H1 (cell line): ENCODE measurements around the gene ATP6V0E2. TPM values are rescaled to one million over a fixed set of nuclear protein-coding genes. Genes with fewer than 3 reads are reported as not detected.

Experiments
- ATF3 ChIP-seq: IDR thresholded peaks from 2 replicates; pipeline ENCODE4 v1.6.1; 2011; ENCODE audit warnings: low read depth, mild to moderate bottlenecking, low read length; ENCODE audit not compliant: insufficient read depth
- BACH1 ChIP-seq: IDR thresholded peaks from 2 replicates; pipeline ENCODE4 v1.6.1; 2012; ENCODE audit warnings: low read length, improper control_type of control experiment
- BRCA1 ChIP-seq: IDR thresholded peaks from 2 replicates; pipeline ENCODE4 v1.6.1; 2012; ENCODE audit warnings: low read depth, low read length, improper control_type of control experiment
- CEBPB ChIP-seq: IDR thresholded peaks from 2 replicates; pipeline ENCODE4 v1.6.1; 2012; ENCODE audit warnings: low read depth, low read length
- CHD2 ChIP-seq: IDR thresholded peaks from 2 replicates; pipeline ENCODE4 v1.6.1; 2012; ENCODE audit warnings: low read length, improper control_type of control experiment
- E2F6 ChIP-seq: IDR thresholded peaks from 2 replicates; pipeline ENCODE4 v1.6.1; 2012; ENCODE audit warnings: inconsistent platforms
- EGR1 ChIP-seq: IDR thresholded peaks from 2 replicates; pipeline ENCODE4 v1.6.1; 2011; ENCODE audit warnings: low read depth, low read length, borderline replicate concordance
- EP300 ChIP-seq, 2 experiments: IDR thresholded peaks; 1 replicate in 1 of 2; 2 replicates in 1 of 2; pipeline ENCODE4 v1.6.1; 2011 to 2012; ENCODE audit warnings: low read depth in 2 of 2, low read length in 2 of 2, mild to moderate bottlenecking in 2 of 2, borderline replicate concordance in 1 of 2, inconsistent platforms in 1 of 2, moderate library complexity in 1 of 2
- FOSL1 ChIP-seq: IDR thresholded peaks from 2 replicates; pipeline ENCODE4 v1.6.1; 2011; ENCODE audit warnings: mild to moderate bottlenecking, low read depth, low read length, moderate library complexity; ENCODE audit not compliant: insufficient read depth
- GTF2F1 ChIP-seq: IDR thresholded peaks from 2 replicates; pipeline ENCODE4 v1.6.1; 2012; ENCODE audit warnings: low read depth, low read length, improper control_type of control experiment, borderline replicate concordance
- HDAC2 ChIP-seq, 2 experiments: fragments of 300-600 bp in 1 of 2; sonication (generic) in 1 of 2; IDR thresholded peaks; 2 replicates each; pipeline ENCODE4 v1.6.1; 2011 to 2012; ENCODE audit warnings: low read depth in 2 of 2, low read length in 2 of 2, mild to moderate bottlenecking in 2 of 2, moderate library complexity in 2 of 2, borderline replicate concordance in 1 of 2, inconsistent platforms in 1 of 2
- JUN ChIP-seq: IDR thresholded peaks from 2 replicates; pipeline ENCODE4 v1.6.1; 2011; ENCODE audit warnings: low read depth, mild to moderate bottlenecking, improper control_type of control experiment, low read length
- KDM1A ChIP-seq: fragments of 200-600, 300-600 bp; sonication (generic); IDR thresholded peaks from 2 replicates; pipeline ENCODE4 v1.7.1; 2016; ENCODE audit warnings: mild to moderate bottlenecking, low read length, borderline replicate concordance
- KDM5A ChIP-seq: fragments of 200-600 bp; IDR thresholded peaks from 2 replicates; pipeline ENCODE4 v1.7.1; 2012; ENCODE audit warnings: mild to moderate bottlenecking, low read length, inconsistent platforms, mixed read lengths
- MAX ChIP-seq: IDR thresholded peaks from 2 replicates; pipeline ENCODE4 v1.6.1; 2012; ENCODE audit warnings: inconsistent platforms
- POU5F1 ChIP-seq: IDR thresholded peaks from 2 replicates; pipeline ENCODE4 v1.6.1; 2011; ENCODE audit warnings: low read depth, mild to moderate bottlenecking, low read length, moderate library complexity
- RAD21 ChIP-seq, 2 experiments: IDR thresholded peaks in 1 of 2; conservative IDR thresholded peaks in 1 of 2; 2 replicates each; pipeline ENCODE4 v1.6.1; 2011; ENCODE audit warnings: low read depth in 2 of 2, low read length in 2 of 2, improper control_type of control experiment in 1 of 2, inconsistent platforms in 1 of 2, mild to moderate bottlenecking in 1 of 2, moderate library complexity in 1 of 2
- RBBP5 ChIP-seq: IDR thresholded peaks from 2 replicates; pipeline ENCODE4 v1.7.1; 2012; ENCODE audit warnings: low read depth, mild to moderate bottlenecking, inconsistent platforms, low read length, moderate library complexity, borderline replicate concordance
- RFX5 ChIP-seq: IDR thresholded peaks from 2 replicates; pipeline ENCODE4 v1.6.1; 2011; ENCODE audit warnings: low read depth, low read length, improper control_type of control experiment, borderline replicate concordance
- RNF2 ChIP-seq: fragments of 200-900, 300-1000 bp; sonication (generic); IDR thresholded peaks from 2 replicates; pipeline ENCODE4 v1.7.1; 2016; ENCODE audit warnings: borderline replicate concordance, low read depth, mild to moderate bottlenecking, antibody characterized with exemption, low read length; ENCODE audit not compliant: poor library complexity, severe bottlenecking; ENCODE audit errors: missing control alignments
- SAP30 ChIP-seq: fragments of 300-600 bp; sonication (generic); IDR thresholded peaks from 2 replicates; pipeline ENCODE4 v1.7.1; 2012; ENCODE audit warnings: low read length, moderate library complexity, mild to moderate bottlenecking, inconsistent platforms; ENCODE audit not compliant: insufficient read depth, insufficient replicate concordance
- polyA plus RNA-seq, 7 experiments: library from polyadenylated mRNA; depleted of rRNA in 3 of 7; stranded (reverse) in 5 of 7; unstranded in 2 of 7; fragments of >200 nt in 5 of 7; fragments of 200-250 nt in 2 of 7; gene quantifications; 1 replicate in 5 of 7; 2 replicates in 1 of 7; 4 replicates in 1 of 7; pipeline versions ENCODE4 v1.2.1 to v1.2.3, GENCODE V29; 2011 to 2013; ENCODE audit warnings: missing spikeins in 2 of 7, mixed read lengths in 2 of 7
- total RNA-seq: library from RNA; stranded (reverse); fragmentation: NEBNext Ultra II Directional; extraction: Animal tissue kit (Norgen Biotek cat#: 25700); gene quantifications from 2 replicates; pipeline ENCODE4 v1.2.1, GENCODE V29; 2021

ATP6V0E2 gene
- total and polyA plus RNA-seq, 2 of the 8 experiments (the other 6 are each of a cell fraction or from before 2014, with no cell fraction given): 26.1 to 47.9 TPM

GRCh38 chr7:149873074-149873969 lies at the start of gene ATP6V0E2 (continued):
- TF ChIP-seq ATF3: no peak
- TF ChIP-seq CEBPB: no peak
- TF ChIP-seq E2F6: peak; percentile 92
- no peak for TF ChIP-seq RAD21 (IDR thresholded peaks at IDR 0.05 in 1 of 2, conservative IDR thresholded peaks at IDR 0.05 in 1 of 2; ENCODE audit: low read depth in 2 of 2, low read length in 2 of 2)
- TF ChIP-seq JUN: no peak
- no peak for TF ChIP-seq RFX5
- TF ChIP-seq RNF2: peak; percentile 18
- TF ChIP-seq EP300 (IDR thresholded peaks at IDR 0.05; ENCODE audit: borderline replicate concordance in 1 of 2, low read depth in 2 of 2, low read length in 2 of 2): no peak
- no peak for TF ChIP-seq GTF2F1
- TF ChIP-seq RBBP5: peak; percentile 80
- TF ChIP-seq HDAC2 (IDR thresholded peaks at IDR 0.05; ENCODE audit: borderline replicate concordance in 1 of 2, low read depth in 2 of 2, low read length in 2 of 2): no peak
- no peak for TF ChIP-seq BACH1
- TF ChIP-seq KDM5A: no peak
- no peak for TF ChIP-seq POU5F1
- no peak for TF ChIP-seq CHD2
- peak; percentile 65; the same call in 1 of the 2 replicates for TF ChIP-seq MAX
- no peak for TF ChIP-seq FOSL1
- no peak for TF ChIP-seq KDM1A
- TF ChIP-seq SAP30: no peak
- no peak for TF ChIP-seq EGR1
- no peak for TF ChIP-seq BRCA1
